HEK293 (cell line): ENCODE measurements around the gene TSPAN9.

Experiments used
- CTCF ChIA-PET: fragments of 350-600 bp; formaldehyde crosslinking; extraction: SDS; loops from one replicate; lab custom pipeline; 2021; ENCODE audit warnings: antibody characterized with exemption; lab: Yijun Ruan, JAX
- POLR2A ChIA-PET: fragments of 300-600 bp; formaldehyde crosslinking; extraction: SDS; loops from one replicate; lab custom pipeline; 2020; ENCODE audit warnings: antibody characterized with exemption, inconsistent platforms; lab: Yijun Ruan, JAX
- H3K27ac ChIP-seq: fragments of 200-500 bp; sonication (Bioruptor generic); 2 replicates; pipeline ENCODE4 v1.5.1; 2014; ENCODE audit warnings: low read depth, low read length, control low read depth, inconsistent platforms; ENCODE audit errors: extremely low read depth
- H3K36me3 ChIP-seq, 2 experiments: fragments of 200-500 bp in 1 of 2; sonication (Bioruptor generic) in 1 of 2; 1 replicate in 1 of 2; 2 replicates in 1 of 2; pipeline ENCODE4 v1.5.1; 2014 to 2017; ENCODE audit warnings: inconsistent platforms in 2 of 2, low read length in 2 of 2; ENCODE audit not compliant: control insufficient read depth in 2 of 2, insufficient read depth in 1 of 2
- H3K4me1 ChIP-seq: fragments of 200-500 bp; sonication (Bioruptor generic); 2 replicates; pipeline ENCODE4 v1.5.1; 2014; ENCODE audit warnings: mild to moderate bottlenecking, low read length, inconsistent platforms; ENCODE audit not compliant: control insufficient read depth, insufficient read depth
- H3K4me3 ChIP-seq: 2 replicates; pipeline ENCODE4 v1.5.1; 2011; ENCODE audit warnings: low read depth, mild to moderate bottlenecking, control low read depth, low read length, moderate library complexity
- H3K9me3 ChIP-seq: fragments of 200-500 bp; sonication (Bioruptor generic); 2 replicates; pipeline ENCODE4 v1.5.1; 2014; ENCODE audit warnings: low read depth, low read length, inconsistent platforms; ENCODE audit not compliant: control insufficient read depth, insufficient read depth
- EGR2 ChIP-seq: fragments of 450-650 bp; formaldehyde crosslinking; IDR thresholded peaks from 2 replicates; pipeline ENCODE4 v1.5.1; 2016; ENCODE audit warnings: low read depth, missing biosample characterization, missing genetic modification characterization
- RBAK ChIP-seq: fragments of 450-650 bp; formaldehyde crosslinking; IDR thresholded peaks from 2 replicates; pipeline ENCODE4 v1.5.1; 2016; ENCODE audit warnings: missing biosample characterization, missing genetic modification characterization
- ZBTB48 ChIP-seq: fragments of 450-650 bp; formaldehyde crosslinking; IDR thresholded peaks from 2 replicates; pipeline ENCODE4 v1.5.1; 2016; ENCODE audit warnings: missing biosample characterization, missing genetic modification characterization
- ZFP69B ChIP-seq: fragments of 450-650 bp; formaldehyde crosslinking; IDR thresholded peaks from 2 replicates; pipeline ENCODE4 v1.5.1; 2016; ENCODE audit warnings: missing biosample characterization, missing genetic modification characterization
- ZNF23 ChIP-seq: fragments of 450-650 bp; formaldehyde crosslinking; IDR thresholded peaks from 2 replicates; pipeline ENCODE4 v1.5.1; 2016; ENCODE audit warnings: missing biosample characterization, missing genetic modification characterization, borderline replicate concordance
- ZNF341 ChIP-seq: fragments of 450-650 bp; formaldehyde crosslinking; IDR thresholded peaks from 2 replicates; pipeline ENCODE4; 2016; ENCODE audit warnings: low read depth, missing biosample characterization, missing genetic modification characterization
- ZNF544 ChIP-seq: fragments of 450-650 bp; formaldehyde crosslinking; IDR thresholded peaks from 2 replicates; pipeline ENCODE4 v1.5.0; 2017; ENCODE audit warnings: missing biosample characterization, missing genetic modification characterization
- ZNF549 ChIP-seq: fragments of 450-650 bp; IDR thresholded peaks from 2 replicates; pipeline ENCODE4 v1.5.1; 2018; ENCODE audit warnings: missing biosample characterization, missing genetic modification characterization, mild to moderate bottlenecking, inconsistent platforms, moderate library complexity
- ZNF558 ChIP-seq: fragments of 450-650 bp; formaldehyde crosslinking; IDR thresholded peaks from 2 replicates; pipeline ENCODE4 v1.5.1; 2016; ENCODE audit warnings: missing biosample characterization, missing genetic modification characterization
- ZNF596 ChIP-seq: fragments of 450-650 bp; IDR thresholded peaks from 2 replicates; pipeline ENCODE4 v1.5.0; 2018; ENCODE audit warnings: missing biosample characterization, mild to moderate bottlenecking, missing genetic modification characterization, moderate library complexity
- ZNF658 ChIP-seq: fragments of 450-650 bp; formaldehyde crosslinking; IDR thresholded peaks from 2 replicates; pipeline ENCODE4; 2016; ENCODE audit warnings: missing biosample characterization, missing genetic modification characterization
- ZNF707 ChIP-seq: fragments of 450-650 bp; formaldehyde crosslinking; IDR thresholded peaks from 2 replicates; pipeline ENCODE4 v1.5.1; 2016; ENCODE audit warnings: missing biosample characterization, missing genetic modification characterization
- TF ChIP-seq, protein P1 (sequence below): fragments of 450-650 bp; formaldehyde crosslinking; IDR thresholded peaks from 2 replicates; pipeline ENCODE4 v1.5.1; 2016; ENCODE audit warnings: missing biosample characterization, missing genetic modification characterization
- TF ChIP-seq, protein P2 (sequence below): fragments of 450-650 bp; formaldehyde crosslinking; IDR thresholded peaks from 2 replicates; pipeline ENCODE4 v1.5.1; 2016; ENCODE audit warnings: missing biosample characterization, missing genetic modification characterization
- TF ChIP-seq, protein P3 (sequence below): fragments of 450-650 bp; formaldehyde crosslinking; IDR thresholded peaks from 2 replicates; pipeline ENCODE4 v1.5.1; 2016; ENCODE audit warnings: missing biosample characterization, missing genetic modification characterization
- TF ChIP-seq, protein P4 (sequence below): fragments of 450-650 bp; formaldehyde crosslinking; conservative IDR thresholded peaks from 2 replicates; pipeline ENCODE4 v1.5.1; 2016; ENCODE audit warnings: low read depth, missing biosample characterization, missing genetic modification characterization
- TF ChIP-seq, protein P5 (sequence below): fragments of 450-650 bp; formaldehyde crosslinking; IDR thresholded peaks from 2 replicates; pipeline ENCODE4 v1.5.1; 2017; ENCODE audit warnings: missing biosample characterization, missing genetic modification characterization
- TF ChIP-seq, protein P6 (sequence below): fragments of 450-650 bp; formaldehyde crosslinking; IDR thresholded peaks from 2 replicates; pipeline ENCODE4 v1.5.1; 2016; ENCODE audit warnings: missing biosample characterization, missing genetic modification characterization
- TF ChIP-seq, protein P7 (sequence below): fragments of 450-650 bp; formaldehyde crosslinking; IDR thresholded peaks from 2 replicates; pipeline ENCODE4 v1.5.1; 2016; ENCODE audit warnings: missing biosample characterization, missing genetic modification characterization

The TSPAN9 gene

DNA sequence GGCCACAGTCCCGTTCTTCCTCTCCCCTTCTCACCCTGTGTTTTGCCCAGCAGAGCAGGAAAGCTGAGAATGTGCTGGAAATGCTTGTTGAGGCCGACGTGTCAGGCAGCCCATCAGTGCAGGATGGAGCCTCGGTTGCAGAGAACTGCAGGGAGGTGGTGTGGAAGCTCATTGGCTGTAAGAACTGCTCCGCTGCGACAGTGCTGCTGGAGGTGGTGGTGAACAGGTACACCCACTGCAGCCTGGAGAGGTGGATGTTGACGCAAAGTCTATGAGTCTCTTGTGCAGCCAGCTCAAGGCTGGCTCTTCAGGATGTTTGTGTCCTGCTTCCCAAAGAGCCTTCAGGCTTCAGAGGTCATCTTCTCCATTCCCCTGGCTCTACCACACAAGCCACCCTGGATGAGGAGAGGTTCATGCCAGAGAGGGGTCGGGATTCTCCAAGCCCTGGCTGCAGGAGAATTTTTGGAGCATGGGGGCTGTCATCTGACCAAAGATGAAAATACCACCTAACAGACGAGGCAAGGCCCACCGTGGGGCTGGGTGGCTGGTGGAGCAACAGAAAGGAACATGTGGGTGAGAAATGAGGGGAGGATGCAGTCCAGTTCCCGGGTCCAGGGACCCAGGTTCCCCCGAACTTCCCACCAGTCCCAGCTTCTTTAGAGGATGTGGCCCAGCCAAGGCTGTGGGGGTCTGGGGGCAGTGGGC is 239.7 kb downstream of the TSPAN9 start:
- H3K27ac ChIP-seq, result no peak overlapping the region
- no peaks in the 10 kb centered on the region for H3K9me3 ChIP-seq
- CTCF ChIA-PET, result interaction anchor here (0.6 to 11.4 kb wide), 2 partner anchors 17 to 511 kb away, joined by 6 to 96 read pairs; no protein-coding TSS in a partner anchor
- TF ChIP-seq ZNF341 (tag by site-specific recombination) (no peak), RBAK (no peak), ZNF658 (no peak), ZNF544 (tag by site-specific recombination) (no peak), ZBTB48 (tag by site-specific recombination) (no peak), EGR2 (tag by site-specific recombination) (no peak), ZNF596 (tag by site-specific recombination) (no peak)
- TF ChIP-seq, protein P1, sequence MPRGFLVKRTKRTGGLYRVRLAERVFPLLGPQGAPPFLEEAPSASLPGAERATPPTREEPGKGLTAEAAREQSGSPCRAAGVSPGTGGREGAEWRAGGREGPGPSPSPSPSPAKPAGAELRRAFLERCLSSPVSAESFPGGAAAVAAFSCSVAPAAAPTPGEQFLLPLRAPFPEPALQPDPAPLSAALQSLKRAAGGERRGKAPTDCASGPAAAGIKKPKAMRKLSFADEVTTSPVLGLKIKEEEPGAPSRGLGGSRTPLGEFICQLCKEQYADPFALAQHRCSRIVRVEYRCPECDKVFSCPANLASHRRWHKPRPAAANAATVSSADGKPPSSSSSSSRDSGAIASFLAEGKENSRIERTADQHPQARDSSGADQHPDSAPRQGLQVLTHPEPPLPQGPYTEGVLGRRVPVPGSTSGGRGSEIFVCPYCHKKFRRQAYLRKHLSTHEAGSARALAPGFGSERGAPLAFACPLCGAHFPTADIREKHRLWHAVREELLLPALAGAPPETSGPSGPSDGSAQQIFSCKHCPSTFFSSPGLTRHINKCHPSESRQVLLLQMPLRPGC (tag by site-specific recombination), result no peak
- TF ChIP-seq, protein P2, sequence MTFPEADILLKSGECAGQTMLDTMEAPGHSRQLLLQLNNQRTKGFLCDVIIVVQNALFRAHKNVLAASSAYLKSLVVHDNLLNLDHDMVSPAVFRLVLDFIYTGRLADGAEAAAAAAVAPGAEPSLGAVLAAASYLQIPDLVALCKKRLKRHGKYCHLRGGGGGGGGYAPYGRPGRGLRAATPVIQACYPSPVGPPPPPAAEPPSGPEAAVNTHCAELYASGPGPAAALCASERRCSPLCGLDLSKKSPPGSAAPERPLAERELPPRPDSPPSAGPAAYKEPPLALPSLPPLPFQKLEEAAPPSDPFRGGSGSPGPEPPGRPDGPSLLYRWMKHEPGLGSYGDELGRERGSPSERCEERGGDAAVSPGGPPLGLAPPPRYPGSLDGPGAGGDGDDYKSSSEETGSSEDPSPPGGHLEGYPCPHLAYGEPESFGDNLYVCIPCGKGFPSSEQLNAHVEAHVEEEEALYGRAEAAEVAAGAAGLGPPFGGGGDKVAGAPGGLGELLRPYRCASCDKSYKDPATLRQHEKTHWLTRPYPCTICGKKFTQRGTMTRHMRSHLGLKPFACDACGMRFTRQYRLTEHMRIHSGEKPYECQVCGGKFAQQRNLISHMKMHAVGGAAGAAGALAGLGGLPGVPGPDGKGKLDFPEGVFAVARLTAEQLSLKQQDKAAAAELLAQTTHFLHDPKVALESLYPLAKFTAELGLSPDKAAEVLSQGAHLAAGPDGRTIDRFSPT (tag by site-specific recombination), result no peak
- TF ChIP-seq, protein P3, sequence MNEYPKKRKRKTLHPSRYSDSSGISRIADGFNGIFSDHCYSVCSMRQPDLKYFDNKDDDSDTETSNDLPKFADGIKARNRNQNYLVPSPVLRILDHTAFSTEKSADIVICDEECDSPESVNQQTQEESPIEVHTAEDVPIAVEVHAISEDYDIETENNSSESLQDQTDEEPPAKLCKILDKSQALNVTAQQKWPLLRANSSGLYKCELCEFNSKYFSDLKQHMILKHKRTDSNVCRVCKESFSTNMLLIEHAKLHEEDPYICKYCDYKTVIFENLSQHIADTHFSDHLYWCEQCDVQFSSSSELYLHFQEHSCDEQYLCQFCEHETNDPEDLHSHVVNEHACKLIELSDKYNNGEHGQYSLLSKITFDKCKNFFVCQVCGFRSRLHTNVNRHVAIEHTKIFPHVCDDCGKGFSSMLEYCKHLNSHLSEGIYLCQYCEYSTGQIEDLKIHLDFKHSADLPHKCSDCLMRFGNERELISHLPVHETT, result no peak
- TF ChIP-seq, protein P4, sequence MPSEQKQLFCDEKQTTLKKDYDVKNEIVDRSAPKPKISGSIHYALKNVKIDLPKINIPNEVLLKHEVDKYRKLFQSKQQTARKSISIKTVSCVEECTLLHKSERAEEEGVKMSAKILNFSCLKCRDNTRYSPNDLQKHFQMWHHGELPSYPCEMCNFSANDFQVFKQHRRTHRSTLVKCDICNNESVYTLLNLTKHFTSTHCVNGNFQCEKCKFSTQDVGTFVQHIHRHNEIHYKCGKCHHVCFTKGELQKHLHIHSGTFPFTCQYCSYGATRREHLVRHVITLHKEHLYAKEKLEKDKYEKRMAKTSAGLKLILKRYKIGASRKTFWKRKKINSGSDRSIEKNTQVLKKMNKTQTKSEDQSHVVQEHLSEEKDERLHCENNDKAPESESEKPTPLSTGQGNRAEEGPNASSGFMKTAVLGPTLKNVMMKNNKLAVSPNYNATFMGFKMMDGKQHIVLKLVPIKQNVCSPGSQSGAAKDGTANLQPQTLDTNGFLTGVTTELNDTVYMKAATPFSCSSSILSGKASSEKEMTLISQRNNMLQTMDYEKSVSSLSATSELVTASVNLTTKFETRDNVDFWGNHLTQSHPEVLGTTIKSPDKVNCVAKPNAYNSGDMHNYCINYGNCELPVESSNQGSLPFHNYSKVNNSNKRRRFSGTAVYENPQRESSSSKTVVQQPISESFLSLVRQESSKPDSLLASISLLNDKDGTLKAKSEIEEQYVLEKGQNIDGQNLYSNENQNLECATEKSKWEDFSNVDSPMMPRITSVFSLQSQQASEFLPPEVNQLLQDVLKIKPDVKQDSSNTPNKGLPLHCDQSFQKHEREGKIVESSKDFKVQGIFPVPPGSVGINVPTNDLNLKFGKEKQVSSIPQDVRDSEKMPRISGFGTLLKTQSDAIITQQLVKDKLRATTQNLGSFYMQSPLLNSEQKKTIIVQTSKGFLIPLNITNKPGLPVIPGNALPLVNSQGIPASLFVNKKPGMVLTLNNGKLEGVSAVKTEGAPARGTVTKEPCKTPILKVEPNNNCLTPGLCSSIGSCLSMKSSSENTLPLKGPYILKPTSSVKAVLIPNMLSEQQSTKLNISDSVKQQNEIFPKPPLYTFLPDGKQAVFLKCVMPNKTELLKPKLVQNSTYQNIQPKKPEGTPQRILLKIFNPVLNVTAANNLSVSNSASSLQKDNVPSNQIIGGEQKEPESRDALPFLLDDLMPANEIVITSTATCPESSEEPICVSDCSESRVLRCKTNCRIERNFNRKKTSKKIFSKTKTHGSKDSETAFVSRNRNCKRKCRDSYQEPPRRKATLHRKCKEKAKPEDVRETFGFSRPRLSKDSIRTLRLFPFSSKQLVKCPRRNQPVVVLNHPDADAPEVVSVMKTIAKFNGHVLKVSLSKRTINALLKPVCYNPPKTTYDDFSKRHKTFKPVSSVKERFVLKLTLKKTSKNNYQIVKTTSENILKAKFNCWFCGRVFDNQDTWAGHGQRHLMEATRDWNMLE, result no peak
- TF ChIP-seq, protein P5, sequence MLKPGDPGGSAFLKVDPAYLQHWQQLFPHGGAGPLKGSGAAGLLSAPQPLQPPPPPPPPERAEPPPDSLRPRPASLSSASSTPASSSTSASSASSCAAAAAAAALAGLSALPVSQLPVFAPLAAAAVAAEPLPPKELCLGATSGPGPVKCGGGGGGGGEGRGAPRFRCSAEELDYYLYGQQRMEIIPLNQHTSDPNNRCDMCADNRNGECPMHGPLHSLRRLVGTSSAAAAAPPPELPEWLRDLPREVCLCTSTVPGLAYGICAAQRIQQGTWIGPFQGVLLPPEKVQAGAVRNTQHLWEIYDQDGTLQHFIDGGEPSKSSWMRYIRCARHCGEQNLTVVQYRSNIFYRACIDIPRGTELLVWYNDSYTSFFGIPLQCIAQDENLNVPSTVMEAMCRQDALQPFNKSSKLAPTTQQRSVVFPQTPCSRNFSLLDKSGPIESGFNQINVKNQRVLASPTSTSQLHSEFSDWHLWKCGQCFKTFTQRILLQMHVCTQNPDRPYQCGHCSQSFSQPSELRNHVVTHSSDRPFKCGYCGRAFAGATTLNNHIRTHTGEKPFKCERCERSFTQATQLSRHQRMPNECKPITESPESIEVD (tag by site-specific recombination), result no peak
- TF ChIP-seq, all 188 proteins: peak for 0
- H3K4me3 ChIP-seq, result no peak overlapping the region
- H3K4me1 ChIP-seq, result no peaks in the 10 kb centered on the region
- POLR2A ChIA-PET, result no interaction called here
- H3K36me3 ChIP-seq, result no peaks in the 10 kb centered on the region

DNA sequence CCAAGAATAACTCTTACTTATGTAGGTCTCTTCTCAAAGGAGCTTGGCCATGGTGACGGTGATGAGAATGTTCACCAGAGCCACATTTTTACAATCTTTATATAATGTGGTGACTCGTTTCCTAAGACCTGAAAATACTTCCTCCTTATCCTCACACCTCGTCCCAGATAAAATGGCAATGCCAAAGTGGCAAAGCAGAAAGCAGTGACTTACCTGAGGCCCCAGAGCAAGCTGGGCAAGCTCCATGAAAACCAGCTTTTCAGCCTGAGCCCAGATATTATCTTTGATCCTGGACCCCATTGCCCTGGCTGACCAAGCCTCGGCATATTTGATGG is 240.3 kb downstream of the TSPAN9 start:
- CTCF ChIA-PET, result interaction anchor here (0.6 to 11.4 kb wide), 2 partner anchors 17 to 510 kb away, joined by 6 to 96 read pairs; no protein-coding TSS in a partner anchor
- no peak overlapping the region for H3K27ac ChIP-seq
- no peak overlapping the region for H3K4me3 ChIP-seq
- no peaks in the 10 kb centered on the region for H3K4me1 ChIP-seq
- no peaks in the 10 kb centered on the region for H3K9me3 ChIP-seq
- POLR2A ChIA-PET, result no interaction called here
- no peaks in the 10 kb centered on the region for H3K36me3 ChIP-seq
- TF ChIP-seq ZNF549 (tag by site-specific recombination) (no peak), ZNF558 (tag by site-specific recombination) (no peak), ZNF707 (tag by site-specific recombination) (no peak), ZFP69B (tag by site-specific recombination) (no peak), ZNF23 (tag by site-specific recombination) (no peak)
- TF ChIP-seq, protein P6, sequence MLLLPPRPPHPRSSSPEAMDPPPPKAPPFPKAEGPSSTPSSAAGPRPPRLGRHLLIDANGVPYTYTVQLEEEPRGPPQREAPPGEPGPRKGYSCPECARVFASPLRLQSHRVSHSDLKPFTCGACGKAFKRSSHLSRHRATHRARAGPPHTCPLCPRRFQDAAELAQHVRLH (tag by site-specific recombination), result no peak
- TF ChIP-seq, protein P7, sequence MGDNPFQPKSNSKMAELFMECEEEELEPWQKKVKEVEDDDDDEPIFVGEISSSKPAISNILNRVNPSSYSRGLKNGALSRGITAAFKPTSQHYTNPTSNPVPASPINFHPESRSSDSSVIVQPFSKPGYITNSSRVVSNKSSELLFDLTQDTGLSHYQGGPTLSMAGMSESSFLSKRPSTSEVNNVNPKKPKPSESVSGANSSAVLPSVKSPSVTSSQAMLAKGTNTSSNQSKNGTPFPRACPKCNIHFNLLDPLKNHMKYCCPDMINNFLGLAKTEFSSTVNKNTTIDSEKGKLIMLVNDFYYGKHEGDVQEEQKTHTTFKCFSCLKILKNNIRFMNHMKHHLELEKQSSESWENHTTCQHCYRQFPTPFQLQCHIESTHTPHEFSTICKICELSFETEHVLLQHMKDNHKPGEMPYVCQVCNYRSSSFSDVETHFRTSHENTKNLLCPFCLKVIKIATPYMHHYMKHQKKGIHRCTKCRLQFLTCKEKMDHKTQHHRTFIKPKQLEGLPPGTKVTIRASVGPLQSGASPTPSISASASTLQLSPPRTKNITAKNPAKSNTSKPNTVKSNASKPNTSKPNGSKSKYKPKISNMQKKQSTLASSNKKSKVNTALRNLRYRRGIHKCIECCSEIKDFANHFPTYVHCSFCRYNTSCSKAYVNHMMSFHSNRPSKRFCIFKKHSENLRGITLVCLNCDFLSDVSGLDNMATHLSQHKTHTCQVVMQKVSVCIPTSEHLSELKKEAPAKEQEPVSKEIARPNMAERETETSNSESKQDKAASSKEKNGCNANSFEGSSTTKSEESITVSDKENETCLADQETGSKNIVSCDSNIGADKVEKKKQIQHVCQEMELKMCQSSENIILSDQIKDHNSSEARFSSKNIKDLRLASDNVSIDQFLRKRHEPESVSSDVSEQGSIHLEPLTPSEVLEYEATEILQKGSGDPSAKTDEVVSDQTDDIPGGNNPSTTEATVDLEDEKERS (tag by site-specific recombination), result no peak
